COLO829 (cell line): ENCODE data around the gene CCDC152.
"Not testable (repeated sequence)": the region's sequence is repeated elsewhere in the genome, so short reads cannot be mapped to it uniquely, and the experiment has no call there.

Experiments used
- DNase-seq: peaks from one replicate; pipeline ENCODE4 v3.0.0; 2012; ENCODE audit warnings: low spot score

CCDC152 gene, protein sequence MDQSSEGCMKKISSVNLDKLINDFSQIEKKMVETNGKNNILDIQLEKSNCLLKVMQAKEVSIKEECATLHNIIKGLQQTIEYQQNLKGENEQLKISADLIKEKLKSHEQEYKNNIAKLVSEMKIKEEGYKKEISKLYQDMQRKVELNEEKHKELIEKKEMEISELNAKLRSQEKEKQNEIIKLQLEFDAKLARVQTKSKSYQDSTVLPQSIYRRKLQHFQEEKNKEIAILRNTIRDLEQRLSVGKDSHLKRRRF

GRCh38 chr5:42756606-42757601 is at the start of gene CCDC152:
Gene CCDC152 (plus strand): TSS chr5:42756818. CDS start chr5:42759122, 2,304 bp downstream.
- DNase-seq, result no peak

GRCh38 chr5:42715785-42716184 is 40.8 kb upstream of the CCDC152 start:
- DNase-seq, result no peak

- no peak for DNase-seq
These were observed 38.0 kb upstream of the CCDC152 start for GRCh38 chr5:42718591-42718990.

- DNase-seq, result no peak
These were observed 37.6 kb upstream of the CCDC152 start for GRCh38 chr5:42719034-42719433.

DNA sequence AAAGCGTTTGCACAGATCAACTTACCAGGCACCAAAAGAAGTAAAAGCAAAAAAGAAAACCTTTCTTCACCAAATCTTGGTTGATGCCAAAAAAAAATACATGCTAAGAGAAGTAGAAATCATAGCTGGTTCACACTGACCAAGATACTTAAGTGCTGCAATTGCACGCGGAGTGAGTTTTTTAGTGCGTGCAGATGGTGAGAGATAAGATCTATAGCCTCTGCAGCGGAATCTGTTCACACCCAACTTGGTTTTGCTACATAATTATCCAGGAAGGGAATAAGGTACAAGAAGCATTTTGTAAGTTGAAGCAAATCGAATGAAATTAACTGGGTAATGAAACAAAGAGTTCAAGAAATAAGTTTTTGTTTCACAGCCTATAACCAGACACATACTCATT is 36.4 kb upstream of the CCDC152 start:
- DNase-seq, result no peak

DNA sequence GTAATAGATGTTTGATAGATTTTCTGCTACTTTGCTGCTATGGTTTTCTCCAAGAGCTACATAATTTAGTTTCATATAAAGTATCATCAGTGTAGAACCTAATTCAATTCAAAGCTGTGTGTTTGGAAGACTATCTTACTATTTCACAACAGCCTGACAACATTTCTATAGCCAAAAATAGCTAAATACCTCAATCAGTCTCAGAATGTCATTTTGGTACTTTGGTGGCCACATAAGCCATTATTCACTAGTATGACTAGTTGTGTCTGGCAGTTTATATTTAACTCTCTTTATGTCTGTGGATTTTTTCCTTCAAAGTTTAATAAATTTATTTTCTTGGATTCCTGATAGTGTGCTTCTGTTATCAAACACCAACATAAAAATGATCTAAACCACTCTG is 35.1 kb upstream of the CCDC152 start:
- no peak for DNase-seq

DNA sequence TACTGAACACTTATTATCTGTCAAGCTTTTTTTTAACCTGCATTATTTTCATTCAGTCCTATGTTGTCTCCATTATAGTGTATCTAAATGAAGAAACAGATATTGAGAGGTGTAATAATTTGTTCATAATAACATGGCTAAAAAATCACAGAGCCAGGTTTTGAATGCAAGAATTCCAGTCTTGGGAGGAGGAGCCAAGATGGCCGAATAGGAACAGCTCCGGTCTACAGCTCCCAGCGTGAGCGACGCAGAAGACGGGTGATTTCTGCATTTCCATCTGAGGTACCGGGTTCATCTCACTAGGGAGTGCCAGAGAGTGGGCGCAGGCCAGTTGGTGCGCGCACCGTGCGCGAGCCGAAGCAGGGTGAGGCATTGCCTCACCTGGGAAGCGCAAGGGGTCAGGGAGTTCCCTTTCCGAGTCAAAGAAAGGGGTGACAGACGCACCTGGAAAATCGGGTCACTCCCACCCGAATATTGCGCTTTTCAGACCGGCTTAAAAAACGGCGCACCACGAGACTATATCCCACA is 22.0 kb upstream of the CCDC152 start:
- DNase-seq, result not testable (repeated sequence)

DNA sequence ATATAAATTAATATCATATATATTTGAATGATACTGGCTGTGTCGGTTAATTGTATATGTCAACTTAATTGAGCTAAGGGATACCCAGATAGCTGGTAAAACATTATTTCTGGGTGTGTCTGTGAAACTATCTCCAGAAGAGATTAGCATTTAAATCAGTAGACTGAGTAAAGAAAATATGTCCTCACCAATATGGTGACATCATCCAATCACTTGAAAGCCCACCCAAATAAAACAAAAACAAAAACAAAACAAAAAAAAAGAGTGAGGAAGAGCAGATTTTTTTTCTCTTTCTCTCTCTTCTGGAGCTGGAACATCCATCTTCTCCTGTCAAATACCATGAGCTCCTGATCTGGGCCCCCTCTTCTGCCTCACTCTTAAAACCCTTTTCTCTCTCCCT is 15.7 kb upstream of the CCDC152 start:
- DNase-seq, result no peak

DNA sequence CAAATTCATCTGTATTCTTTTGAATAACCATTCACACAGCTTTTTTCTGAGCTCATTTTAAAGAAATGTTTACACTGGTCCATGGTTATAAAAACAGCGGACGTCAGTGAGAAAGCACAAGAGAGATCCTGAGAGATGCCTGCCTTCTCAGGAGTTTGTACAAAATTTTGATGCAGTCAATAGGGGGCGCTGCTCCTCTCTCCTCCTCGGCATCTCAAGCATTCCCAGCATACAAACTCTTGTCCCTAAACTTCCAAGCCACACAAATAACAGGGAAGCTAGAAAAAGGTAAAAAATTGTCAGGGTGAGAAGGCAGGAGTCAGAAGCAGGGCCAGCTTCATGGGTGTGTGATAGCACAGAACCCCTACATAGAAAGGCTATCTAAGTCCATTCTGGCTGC is 11.2 kb upstream of the CCDC152 start:
- DNase-seq, result no peak

DNA sequence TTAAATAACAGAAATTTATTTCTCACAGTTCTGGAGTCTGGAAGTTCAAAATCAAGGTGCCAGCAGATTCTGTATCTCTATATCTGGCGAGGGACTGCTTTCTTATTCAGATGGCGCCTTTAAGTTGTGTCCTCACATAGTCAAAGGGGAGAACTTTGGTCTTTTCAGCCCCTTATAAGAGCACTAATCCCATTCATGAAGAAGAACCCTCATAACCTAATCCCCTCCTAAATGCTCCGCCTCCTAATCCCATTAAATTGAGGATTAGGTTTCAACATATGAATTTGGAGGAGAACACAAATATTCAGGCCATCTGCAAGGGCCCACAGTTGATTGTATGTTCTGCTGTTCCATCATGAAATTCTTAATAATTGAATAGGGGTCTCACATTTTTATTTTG is 10.8 kb upstream of the CCDC152 start:
- no peak for DNase-seq

DNA sequence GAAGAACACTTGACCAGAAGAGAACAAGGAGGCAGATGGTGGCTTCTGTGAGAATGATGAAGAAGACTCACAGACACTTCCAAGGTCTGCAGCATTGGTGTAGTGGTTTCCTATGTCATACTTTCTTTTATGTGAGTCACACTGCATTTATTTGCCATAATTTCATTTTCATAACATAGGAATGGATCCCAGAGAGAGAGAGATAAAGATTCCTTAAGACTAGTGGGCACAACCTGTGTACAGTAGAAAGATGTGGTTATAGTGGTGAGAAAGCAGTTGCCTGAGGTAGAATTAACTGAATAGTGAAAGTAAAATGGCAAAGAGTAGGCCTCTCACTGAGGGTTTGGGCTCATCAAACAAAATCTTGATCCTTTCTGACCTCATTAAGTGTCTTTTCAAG is 7.6 kb upstream of the CCDC152 start:
- DNase-seq, result no peak

GRCh38 chr5:42750507-42750906 is 6.1 kb upstream of the CCDC152 start:
- DNase-seq, result no peak

- DNase-seq, result no peak
These were observed 5.6 kb upstream of the CCDC152 start for GRCh38 chr5:42751044-42751443.

GRCh38 chr5:42753099-42753498 is 3.5 kb upstream of the CCDC152 start:
- no peak for DNase-seq

- peak; percentile 23 for DNase-seq
These were observed 2.8 kb downstream of the CCDC152 start for GRCh38 chr5:42759456-42759855.

DNA sequence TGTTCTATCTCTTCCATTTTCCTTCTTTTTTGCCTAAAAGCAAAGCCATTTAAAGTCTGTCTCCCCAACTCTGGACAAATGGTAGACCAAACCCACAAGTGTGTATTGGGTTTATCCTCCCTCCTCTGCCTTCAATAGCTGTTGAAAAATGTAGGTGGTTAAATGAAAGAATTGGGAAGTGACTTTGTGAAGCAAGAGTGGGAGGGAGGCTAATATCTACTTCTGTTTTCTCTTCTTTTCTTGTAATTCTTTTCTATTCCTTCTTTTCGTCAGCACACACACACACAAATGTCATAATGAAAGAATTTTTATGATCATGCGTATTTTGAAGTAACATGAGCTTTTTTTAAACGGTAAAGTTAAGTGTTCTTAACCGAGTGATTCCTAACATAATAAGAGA is 3.8 kb downstream of the CCDC152 start:
- no peak for DNase-seq

GRCh38 chr5:42761791-42762190 is 5.2 kb downstream of the CCDC152 start:
- DNase-seq, result no peak

DNA sequence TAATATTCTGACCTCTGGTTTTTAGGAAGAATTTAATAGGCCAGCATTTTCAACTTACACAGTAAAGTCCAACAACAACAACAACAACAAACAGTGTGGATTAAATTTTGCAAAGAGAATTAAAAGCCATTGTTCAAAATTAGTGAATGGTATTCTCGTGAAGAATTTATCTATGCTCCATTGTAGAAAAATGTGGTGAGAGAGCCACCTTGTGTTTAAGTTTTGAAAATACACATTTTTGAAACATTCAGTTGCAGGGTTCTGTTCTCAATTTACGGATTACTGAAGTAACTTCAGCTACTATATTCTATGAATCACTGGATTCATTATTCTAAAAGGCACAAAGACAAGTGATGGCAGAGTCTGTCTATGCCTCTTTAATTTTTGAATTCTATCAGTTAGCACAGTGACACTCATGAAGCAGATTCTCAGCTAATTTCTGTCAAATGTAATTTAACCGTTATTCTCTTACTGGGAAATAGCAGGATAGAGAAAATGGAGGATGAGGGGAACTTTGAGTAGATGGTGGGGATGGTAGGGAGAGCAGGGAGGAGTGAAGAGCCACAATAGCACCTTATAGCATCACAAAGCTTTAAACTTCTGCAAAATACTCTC is 11.0 kb downstream of the CCDC152 start:
- peak; percentile 4 for DNase-seq

GRCh38 chr5:42768106-42768504 is 11.5 kb downstream of the CCDC152 start:
- no peak for DNase-seq

GRCh38 chr5:42770003-42770402 is 13.4 kb downstream of the CCDC152 start:
- DNase-seq, result no peak

DNA sequence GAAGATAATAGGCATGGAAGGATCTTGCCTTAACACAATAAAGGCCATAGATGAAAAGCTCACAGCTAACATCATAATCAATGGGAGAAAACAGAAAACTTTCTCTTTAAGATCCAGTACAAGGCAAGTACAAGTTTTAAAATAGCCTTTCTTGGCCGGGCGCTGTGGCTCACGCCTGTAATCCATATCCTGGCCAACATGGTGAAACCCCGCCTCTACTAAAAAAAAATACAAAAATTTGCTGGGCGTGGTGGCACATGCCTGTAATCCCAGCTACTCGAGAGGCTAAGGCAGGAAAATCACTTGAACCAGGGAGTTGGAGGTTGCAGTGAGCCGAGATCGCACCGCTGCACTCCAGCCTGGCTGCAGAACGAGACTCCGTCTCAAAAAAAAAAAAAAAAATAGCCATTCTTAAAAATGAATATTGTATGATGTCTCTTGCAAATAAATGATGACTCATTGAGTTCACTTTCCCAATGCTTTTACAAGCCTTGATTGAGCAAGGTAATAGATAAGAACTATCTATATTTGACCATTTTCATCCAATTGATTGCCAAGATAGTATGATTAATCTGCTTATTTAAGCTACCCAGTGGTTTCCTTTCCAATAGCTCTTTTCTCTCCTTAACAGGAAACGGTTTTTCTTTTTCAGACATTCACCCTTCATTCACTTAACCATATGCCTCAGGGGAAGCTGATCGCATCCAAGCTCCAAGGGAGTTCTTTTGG is 15.8 kb downstream of the CCDC152 start:
- no peak for DNase-seq

GRCh38 chr5:42779083-42779482 is 22.5 kb downstream of the CCDC152 start:
- no peak for DNase-seq
